NCI-H446 treated with DMSO at 0.1 percent for 48 hours (cell line): ENCODE data around the gene NT5E.
"Not testable (repeated sequence)": the region's sequence is repeated elsewhere in the genome, so short reads cannot be mapped to it uniquely, and the experiment has no call there.

Experiments used
- DNase-seq: peaks from one replicate; lab custom pipeline; 2025; lab: John Stamatoyannopoulos, UW

Gene NT5E

DNA sequence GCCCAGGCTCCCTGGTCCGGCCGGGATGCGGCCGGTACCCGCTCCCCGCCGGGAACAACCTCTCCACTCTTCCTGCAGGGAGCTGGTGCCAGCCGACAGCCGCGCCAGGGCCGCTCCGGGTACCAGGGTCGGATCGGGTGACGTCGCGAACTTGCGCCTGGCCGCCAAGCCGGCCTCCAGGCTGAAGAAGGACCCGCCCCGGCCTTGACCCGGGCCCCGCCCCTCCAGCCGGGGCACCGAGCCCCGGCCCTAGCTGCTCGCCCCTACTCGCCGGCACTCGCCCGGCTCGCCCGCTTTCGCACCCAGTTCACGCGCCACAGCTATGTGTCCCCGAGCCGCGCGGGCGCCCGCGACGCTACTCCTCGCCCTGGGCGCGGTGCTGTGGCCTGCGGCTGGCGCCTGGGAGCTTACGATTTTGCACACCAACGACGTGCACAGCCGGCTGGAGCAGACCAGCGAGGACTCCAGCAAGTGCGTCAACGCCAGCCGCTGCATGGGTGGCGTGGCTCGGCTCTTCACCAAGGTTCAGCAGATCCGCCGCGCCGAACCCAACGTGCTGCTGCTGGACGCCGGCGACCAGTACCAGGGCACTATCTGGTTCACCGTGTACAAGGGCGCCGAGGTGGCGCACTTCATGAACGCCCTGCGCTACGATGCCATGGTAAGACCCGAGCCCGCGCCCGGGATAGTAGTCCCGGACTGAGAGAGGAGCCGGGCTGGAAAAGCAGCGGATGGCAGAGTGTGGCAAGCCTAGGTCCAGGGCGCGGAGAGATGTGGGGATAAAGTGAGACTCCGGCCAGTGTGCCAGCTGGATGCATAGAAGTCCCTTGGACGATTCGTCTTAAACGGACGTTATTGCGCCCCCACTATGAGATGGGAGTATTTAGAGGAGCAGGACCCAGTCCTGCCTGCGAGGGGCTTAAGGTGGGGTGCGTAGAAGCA lies at the start of gene NT5E:
Gene NT5E, plus strand, starts transcription at position 266 of the 942 bp plus-strand sequence. Its CDS starts 57 bp downstream, at position 323.
- no peak for DNase-seq

DNA sequence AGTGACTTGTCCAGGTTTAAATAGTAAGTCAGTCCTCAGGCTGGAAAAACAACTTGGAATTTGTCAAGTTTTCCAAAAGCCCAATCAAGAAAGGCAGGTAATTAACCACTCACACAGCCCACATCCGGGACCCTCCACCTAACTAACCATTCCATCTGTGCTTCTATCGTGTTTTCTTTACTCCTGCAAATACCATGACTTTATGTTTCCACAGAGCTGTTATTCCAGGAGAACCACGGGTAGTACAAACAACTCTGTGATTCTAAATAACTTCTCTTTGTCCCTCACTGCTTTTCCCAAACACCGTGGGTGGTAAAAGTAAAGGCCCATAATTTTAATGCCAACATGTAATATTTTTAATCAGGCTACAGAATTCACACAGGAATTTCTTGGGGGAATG lies 49.6 kb upstream of the NT5E start:
- no peak for DNase-seq

DNA sequence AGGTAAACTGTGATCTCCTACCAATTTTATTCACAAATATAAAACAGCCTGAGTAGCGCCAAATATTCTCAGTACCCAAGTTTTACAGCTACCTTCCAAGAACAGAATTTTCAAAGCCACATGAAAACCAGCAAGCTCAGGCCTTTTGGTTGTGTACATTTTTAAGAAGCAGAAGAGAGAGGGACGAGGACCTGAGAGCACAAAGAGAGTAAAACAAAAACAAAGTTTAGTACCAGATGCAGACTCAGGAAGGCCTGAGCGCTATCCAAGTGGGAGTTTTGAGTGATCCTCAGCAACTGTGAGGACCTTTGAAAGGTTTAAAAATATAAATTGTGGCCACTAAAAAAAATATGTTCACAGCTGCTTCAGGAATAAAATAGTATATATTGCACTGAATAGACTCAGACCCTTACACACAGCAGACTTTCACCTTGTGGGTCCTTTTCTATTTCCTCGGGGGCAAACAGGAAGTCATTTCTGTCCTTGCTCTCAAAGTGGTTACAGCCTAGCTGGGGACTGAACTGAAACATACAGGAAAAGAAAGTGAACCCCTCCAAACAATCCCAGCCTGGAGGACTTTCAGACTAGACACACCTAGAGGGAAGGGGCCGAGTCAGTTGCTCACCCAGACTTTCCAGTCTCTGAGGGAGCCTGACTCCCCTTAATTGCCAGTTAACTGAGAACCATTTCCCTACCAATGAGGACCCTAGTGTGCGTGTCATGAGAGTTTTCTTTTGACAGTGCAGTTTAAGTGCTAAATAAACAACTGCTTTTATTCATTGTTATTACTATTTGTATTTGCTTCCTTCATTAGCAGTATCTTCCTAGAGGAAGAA lies 48.5 kb upstream of the NT5E start:
- no peak for DNase-seq

DNA sequence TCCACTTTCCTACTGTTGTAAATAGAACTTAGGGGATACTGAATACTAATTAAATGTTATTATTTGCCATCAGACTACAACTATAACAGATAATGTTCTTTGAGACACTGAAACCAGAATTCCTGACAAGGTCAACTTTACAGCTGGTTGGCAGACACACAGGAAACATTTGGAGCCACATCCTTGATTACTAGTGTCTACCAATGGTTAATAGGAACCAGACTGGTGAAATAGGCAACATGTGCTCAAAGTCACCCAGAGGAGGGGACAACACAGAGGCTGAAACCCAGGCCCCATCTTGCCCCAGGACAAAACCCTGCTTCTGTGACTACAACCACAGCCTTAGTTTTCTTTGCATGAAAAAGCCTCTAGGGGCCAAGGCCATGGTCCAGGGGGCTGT lies 47.8 kb upstream of the NT5E start:
- no peak for DNase-seq

DNA sequence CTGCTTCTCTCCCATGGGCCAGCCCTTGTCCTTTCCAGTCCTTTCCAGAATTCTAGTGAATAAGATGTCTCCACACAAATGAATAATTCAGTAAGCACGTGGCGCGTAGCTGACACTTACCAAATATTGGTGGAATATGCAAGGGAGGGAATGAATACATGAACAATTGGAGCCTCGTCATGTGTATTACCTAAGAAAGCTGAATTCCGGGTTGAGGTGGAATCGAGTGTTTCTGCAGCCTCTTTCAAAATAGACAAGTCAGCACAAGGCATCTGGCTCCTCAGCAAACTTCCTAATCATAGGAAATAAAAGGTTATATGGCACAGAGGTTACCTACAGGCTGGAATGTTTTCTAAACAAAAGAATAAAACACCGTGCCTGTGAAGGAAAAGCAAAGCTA lies 47.0 kb upstream of the NT5E start:
- no peak for DNase-seq

DNA sequence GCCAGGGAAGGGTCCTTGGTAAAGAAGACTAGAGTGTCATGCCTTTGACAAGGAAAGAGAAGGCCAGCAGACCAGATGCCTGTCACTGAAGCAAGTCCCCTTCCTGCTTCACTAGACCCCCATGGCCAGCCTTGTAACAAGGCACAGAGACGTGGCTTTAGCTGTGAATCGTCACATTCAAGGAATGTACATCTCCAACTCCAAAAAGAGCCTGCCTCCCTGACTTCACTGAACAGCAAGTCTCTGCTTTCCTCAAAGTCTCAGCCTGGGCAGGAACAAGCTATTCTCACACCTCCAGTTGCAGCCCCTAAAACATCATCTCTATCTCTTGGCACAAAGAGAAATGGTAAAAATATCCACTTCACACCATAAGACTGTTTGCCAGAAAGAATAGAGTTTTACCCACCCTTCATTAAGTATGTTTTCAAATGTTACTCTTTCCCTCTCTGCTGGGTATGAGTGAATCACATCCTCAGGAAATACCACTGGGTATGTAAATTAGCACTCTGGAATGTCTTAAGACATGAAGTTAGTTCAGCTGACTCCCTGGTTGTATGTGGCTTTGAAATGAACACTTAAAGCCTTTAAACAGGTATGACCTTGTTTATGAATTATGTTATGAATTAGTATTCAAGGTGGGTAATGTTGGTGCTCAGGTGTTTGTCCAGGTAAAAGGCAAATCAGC lies 46.4 kb upstream of the NT5E start:
- DNase-seq = no peak

DNA sequence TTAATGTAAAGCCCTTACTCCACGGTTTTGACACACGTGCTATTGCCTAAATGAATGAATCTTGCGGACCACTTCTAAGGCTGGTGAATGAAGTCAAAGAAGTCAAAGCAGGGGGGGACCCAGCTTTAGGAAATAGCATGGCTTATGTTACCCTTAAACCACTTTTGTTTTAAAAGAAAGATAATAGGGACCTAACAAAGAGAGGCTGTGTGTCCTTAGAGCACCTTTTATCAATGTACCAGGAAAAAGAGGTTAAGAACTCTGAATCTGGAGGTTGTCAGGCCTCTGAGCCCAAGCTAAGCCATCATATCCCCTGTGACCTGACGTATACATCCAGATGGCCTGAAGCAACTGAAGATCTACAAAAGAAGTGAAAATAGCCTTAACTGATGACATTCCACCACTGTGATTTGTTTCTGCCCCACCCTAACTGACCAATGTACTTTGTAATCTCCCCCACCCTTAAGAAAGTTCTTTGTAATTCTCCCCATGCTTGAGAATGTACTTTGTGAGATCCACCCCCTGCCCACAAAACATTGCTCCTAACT lies 45.8 kb upstream of the NT5E start:
- not testable (repeated sequence) for DNase-seq

DNA sequence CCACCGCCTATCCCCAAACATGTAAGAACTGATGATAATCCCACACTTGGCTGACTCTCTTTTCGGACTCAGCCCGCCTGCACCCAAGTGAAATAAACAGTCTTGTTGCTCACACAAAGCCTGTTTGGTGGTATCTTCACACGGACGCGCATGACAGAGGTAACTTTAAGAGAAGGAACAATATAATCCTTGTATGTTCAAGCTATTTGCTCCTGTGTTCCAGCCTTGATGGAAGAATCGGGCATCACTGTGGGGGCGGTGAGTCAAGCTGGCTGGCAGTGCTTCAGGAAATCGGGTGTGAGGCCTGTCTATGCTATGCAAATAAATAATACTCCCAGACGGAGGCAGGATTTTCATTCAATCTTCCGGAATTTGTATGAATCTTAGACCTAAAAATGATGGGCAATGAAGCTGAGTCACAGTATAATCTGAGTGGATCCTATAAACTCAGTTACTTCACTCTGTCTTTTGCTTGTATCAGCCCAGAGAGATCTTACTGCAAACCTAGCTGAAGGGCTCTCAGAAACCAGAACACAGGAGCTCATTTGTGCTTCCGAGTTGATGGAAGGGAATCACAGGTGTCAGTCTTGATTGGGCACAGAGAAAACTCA lies 45.2 kb upstream of the NT5E start:
- no peak for DNase-seq

DNA sequence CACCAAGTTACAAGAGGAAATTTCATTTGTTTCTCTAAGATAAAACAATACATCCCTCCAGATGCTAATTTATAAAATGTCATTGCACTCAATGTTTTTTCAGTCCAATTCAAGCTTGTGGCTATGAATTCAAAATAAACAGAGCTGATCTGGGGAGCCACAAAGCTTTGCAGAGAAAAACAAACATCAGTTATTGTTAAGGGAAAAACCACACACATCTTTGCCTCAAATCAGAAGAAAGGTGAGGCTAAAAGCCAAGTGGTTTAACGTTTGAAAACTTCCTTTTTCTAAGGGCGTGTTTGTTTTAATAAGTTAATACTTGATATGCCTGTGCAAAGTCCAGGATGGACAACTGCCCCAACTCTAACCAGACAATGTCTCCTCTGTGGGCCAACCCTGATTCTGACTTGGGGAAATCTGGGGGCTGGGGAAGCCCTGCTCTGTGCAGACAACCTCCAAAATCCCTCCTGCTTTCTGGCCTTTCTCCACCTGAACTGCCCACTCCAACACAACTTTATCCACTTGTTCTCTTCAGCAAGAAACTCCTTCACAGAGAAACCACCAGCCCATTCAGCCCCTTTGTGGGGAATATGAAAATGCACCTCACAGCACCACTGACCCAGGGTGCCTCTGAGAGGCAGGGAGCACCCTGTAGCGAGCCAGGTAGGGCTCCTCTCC lies 44.6 kb upstream of the NT5E start:
- no peak for DNase-seq

DNA sequence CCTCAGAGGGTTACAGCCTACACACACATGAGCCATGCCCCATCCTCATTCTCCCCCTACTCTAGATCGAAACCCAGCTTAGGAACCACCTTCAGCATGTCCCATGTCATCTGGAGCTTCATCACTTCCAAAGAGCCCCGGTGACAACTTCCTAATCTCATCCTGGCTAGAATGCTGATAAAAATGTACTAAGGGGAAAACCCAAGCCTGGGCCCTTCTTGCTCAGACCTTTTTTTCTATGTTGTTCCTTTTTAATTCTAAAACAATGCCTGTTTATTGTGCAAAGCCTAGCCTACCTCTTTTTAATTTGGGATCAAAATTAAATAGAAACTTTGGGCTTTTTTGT lies 44.1 kb upstream of the NT5E start:
- DNase-seq = no peak

DNA sequence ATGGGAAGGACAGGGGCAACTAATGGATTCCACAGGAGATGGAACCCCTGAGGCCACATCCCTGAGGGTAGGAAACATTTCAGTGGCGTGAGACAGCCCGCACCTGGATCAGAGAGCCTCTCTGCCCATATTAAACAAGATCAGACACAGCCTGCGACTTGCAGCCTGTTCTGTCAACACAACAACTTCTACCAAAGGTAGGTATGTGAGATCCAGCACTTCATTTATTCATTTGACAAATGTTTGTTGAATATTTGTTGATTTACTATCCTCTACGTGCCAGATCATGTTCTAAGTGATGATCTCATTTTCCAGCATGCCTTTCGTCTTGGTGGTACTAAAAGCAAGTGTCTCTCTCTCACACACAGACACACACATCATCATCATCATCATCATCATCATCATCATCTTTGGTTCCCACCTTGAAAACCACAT lies 43.2 kb upstream of the NT5E start:
- no peak for DNase-seq

DNA sequence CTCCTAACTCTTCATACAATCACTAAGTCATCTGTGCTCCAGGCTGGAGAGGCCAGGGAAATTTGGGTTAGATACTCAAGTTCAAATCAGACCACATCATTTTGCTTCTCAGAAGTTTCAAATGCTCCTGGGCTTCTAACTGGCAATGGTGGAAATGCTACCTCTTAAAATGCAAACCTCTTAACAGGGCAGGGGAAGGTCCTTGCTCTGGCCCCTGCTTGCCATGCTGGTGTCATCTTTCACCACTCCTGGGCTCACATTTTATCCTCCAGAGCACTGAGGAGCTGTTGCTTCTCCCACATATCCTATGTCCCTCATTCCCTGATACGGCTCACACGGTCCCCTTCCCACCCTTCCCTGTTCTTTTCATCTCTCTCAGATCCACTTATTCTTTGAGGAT lies 41.8 kb upstream of the NT5E start:
- DNase-seq = no peak

DNA sequence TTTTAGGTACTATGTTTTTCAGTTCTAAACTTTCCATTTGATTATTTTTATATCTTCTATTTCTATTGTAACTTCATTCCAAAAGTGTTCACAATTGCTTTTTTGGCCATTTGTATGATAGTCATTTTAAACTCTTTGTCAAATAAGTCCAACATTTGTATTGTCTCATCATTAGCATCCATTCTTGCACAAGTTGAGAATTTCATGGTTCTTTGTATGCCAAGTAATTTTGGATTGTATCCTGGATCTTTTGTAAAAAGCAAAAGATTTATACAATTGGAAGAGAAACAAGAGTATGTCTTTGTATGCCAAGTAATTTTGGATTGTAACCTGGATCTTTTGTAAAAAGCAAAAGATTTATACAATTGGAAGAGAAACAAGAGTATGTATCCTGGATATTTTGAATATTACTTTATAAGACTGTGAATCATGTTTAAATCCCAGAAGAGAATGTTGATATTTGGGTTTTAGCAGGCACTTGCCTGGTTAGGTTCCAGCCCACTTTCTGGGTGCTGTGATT lies 36.9 kb upstream of the NT5E start:
- no peak for DNase-seq

DNA sequence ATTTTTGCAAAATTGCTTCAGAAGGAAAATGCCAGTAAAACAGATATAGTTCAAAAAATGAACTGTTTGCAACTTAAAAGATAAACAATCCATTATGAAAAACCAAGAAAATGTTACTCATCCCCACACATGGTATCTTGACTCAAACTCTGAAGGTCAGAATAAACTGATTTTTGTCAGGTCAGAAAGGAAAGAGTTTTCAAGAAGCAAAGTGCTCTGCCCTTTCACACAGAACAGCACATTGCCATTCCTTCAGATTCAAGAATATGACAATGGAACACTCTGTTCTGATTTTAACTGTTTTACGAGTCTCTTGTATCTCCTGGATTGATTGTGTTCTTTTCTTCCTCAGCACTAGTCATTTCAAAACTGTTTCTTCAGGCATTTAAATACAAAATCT lies 33.8 kb upstream of the NT5E start:
- DNase-seq = no peak

DNA sequence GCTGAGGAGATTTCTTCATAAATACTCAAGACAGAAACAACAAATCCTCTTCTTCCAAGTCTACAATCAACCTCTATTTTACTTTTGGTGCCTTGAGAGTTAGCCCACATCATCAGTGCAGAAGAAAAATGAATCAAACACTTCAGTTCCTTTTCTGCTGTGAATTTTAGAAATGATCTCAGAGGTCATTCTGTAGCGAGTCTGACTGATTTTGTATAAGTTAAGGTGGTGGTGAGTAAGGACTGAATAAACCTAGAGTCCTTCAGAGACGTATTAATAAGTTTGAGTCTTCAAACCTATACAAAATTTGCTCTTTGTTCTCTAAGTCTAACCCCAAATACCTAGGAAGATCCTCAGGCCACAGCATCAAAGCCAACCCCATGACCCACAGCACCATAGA lies 33.1 kb upstream of the NT5E start:
- no peak for DNase-seq

DNA sequence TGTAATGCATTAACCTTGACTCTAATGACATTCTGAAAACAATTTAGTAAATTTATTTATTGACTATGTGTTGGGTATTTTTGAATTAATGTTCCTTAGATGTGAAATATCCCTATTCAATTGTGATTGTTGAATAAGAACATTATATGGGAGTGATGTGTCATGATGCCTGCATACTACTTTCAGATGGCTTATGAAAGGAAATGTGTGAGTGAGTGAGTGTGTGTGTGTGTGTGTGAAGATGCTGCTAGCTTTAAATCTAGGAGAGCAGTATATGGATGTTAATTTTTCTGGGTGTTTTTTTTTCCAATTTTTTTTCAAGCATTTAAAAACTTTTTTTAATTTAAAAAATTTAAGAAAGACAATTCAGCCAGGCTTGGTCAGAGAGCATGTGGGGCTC lies 32.5 kb upstream of the NT5E start:
- no peak for DNase-seq

DNA sequence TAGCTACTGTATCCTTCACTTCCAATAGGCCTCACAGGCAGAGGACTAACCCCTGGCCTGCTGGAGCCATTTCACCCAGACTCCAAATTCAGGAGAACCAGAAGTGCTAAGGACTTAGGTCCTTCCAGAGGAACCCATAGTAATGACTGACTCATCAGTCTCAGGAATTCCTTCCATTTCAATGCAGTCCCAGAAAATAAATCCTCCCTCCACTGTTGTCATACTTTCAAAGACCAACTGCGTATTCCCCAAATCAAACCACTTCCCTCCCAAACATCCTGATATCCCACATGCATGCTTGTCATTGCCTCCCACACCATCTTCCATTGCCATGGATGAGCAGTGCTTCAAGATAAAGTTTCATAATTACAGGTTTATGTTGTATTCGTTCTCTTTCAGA lies 31.8 kb upstream of the NT5E start:
- DNase-seq = no peak

DNA sequence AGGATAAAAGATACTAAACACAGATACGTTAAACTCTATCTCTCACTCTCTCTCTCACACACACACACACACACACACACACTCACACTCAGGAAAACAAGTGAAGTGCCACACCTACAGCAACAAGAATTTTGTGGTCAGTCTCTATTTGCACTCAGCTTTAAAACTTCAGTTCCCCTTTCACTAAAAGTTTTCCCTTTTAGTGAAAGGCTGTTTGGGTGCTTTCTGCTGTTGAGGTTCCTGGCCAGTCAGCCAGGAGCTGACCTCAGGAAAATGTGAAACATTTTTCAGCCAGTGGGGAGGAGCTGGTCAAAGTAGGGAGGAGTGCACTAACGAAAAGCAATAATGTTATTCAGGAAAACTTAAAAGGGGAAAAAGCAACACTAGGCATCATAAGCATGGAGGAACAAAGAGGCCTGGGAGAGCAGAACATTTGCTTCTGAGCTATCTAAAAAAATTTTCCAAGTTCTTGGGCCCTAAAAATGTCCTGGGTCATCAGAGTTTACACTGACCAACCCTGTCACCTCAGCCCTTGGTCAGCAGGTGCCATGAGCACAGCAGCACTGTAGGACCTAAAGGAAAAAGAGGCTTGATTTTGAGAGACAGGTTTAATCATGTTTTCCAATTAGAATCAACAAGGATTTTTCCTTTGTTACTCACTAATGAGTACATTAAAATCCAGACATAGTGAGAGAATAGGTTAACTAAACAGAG lies 30.7 kb upstream of the NT5E start:
- no peak for DNase-seq

DNA sequence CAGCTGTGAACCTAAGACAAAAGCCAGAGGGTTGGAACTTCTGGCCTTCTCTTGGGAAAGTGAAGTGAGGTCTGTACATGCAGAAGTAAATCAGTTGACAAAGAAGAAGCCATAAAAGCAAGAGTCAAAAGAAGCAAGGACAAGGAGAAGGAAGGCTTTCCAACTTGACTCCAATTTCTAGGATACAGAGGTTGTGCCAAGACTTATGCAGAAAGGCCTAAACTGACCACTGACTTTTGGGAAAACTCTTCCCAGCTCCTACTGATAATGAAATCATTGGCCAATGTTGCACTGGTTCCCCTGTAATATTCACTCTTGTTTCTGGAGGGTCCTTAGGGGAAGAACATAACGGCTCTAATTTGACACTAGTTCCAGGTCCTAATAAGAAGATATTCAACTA lies 29.3 kb upstream of the NT5E start:
- DNase-seq = no peak

DNA sequence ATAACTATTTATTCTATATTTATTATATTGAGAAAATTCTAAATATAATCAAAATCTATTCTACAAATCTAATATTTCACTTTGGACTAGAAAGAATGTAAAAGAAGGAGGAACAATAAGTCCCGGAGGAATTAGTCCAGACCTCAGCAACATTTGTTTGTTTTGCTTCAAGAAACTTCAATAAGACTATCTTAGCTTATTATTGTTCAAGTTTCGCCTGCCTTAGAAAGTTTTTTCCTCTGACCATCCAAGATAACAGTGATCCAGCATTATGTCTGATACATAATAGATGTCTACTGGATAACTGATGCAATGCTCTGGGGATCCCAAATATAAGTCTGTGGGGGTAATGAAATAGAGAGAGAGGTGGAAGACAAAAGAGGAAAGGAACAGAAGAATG lies 28.7 kb upstream of the NT5E start:
- DNase-seq = no peak
